GM10266 (cell line): ENCODE measurements around the gene WDR90.

Source experiments
- DNase-seq: peaks from one replicate; pipeline ENCODE4 v3.0.0; 2012; ENCODE audit errors: extremely low spot score
- CTCF ChIP-seq: IDR thresholded peaks from 2 replicates; pipeline ENCODE4 v1.5.1; 2012; ENCODE audit warnings: mild to moderate bottlenecking, low read depth; ENCODE audit not compliant: control insufficient read depth, insufficient read depth; ENCODE audit errors: missing control alignments

WDR90 gene

GRCh38 chr16:659618-660017 is 10.5 kb downstream of the WDR90 start:
- no peak for DNase-seq

GRCh38 chr16:660132-660458 is 10.9 kb downstream of the WDR90 start:
- DNase-seq: no peak
- TF ChIP-seq CTCF: no peak

More at GRCh38 chr16:659618-660017, 10.5 kb downstream of the WDR90 start:
- no peak for TF ChIP-seq CTCF

- peak; percentile 60 for TF ChIP-seq CTCF
- DNase-seq: peak; percentile 99
These were observed 11.5 kb downstream of the WDR90 start for GRCh38 chr16:660459-661183.

- no peak for DNase-seq
- TF ChIP-seq CTCF: no peak
These were observed 12.1 kb downstream of the WDR90 start for GRCh38 chr16:661184-661821.

GRCh38 chr16:662095-662494 is 12.9 kb downstream of the WDR90 start:
- DNase-seq: no peak
- TF ChIP-seq CTCF: no peak

- DNase-seq: no peak
- TF ChIP-seq CTCF: no peak
These were observed 13.4 kb downstream of the WDR90 start for GRCh38 chr16:662597-662996.

- DNase-seq: no peak
- no peak for TF ChIP-seq CTCF
These were observed 17.4 kb downstream of the WDR90 start for GRCh38 chr16:666572-666971.
